Measurements from ENCODE around the gene RNF149.

DNA sequence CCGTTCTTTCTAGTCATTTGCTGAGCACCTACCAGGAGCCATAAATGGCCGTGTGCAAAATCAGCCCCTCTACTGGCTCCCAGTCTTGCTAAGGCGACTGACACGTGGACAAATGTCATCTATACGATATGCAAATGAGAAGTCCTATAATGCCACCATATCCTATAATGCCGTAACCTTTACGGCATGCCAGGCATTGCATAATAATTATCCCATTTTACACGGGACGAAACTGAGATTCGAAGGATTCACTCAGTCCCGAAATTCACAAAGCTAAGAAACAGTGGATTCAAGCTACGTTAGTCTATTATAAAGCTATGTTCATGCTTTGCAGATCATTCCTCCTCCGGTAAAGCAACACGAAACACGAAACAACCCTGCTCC is 34.1 kb upstream of the RNF149 start:
- TF ChIP-seq, protein P1, sequence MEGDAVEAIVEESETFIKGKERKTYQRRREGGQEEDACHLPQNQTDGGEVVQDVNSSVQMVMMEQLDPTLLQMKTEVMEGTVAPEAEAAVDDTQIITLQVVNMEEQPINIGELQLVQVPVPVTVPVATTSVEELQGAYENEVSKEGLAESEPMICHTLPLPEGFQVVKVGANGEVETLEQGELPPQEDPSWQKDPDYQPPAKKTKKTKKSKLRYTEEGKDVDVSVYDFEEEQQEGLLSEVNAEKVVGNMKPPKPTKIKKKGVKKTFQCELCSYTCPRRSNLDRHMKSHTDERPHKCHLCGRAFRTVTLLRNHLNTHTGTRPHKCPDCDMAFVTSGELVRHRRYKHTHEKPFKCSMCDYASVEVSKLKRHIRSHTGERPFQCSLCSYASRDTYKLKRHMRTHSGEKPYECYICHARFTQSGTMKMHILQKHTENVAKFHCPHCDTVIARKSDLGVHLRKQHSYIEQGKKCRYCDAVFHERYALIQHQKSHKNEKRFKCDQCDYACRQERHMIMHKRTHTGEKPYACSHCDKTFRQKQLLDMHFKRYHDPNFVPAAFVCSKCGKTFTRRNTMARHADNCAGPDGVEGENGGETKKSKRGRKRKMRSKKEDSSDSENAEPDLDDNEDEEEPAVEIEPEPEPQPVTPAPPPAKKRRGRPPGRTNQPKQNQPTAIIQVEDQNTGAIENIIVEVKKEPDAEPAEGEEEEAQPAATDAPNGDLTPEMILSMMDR (IDR thresholded peaks at IDR 0.05; ENCODE audit: low read length) = no peak
- TF ChIP-seq EZH2 (IDR thresholded peaks at IDR 0.05; ENCODE audit: borderline replicate concordance, low read length) = no peak
